Measurements from ENCODE around the gene CERS2. TPM values are rescaled to one million over a fixed set of nuclear protein-coding genes. Genes with fewer than 3 reads are reported as not detected.
A peak's percentile ranks its signal among the peaks of the same experiment; 100 is the strongest.

CERS2 gene
- total and polyA plus RNA-seq, 2 of the 13 experiments (the other 11 are each of a cell fraction or from before 2014, with no cell fraction given), result 269 to 298 TPM

- TF ChIP-seq STAT6 (CRISPR knock-in tag; IDR thresholded peaks at IDR 0.05; ENCODE audit: borderline replicate concordance), result no peak
- peak; percentile 8; the same call in 1 of the 2 replicates for TF ChIP-seq STAG1 (CRISPR knock-in tag; IDR thresholded peaks at IDR 0.05)
- TF ChIP-seq FLYWCH1 (CRISPR knock-in tag; IDR thresholded peaks at IDR 0.05), result no peak
- peak; percentile 32; the same call in 1 of the 2 replicates for TF ChIP-seq THRA (CRISPR knock-in tag; IDR thresholded peaks at IDR 0.05; ENCODE audit: borderline replicate concordance)
- TF ChIP-seq SMAD9 (CRISPR knock-in tag; IDR thresholded peaks at IDR 0.05), result no peak
- TF ChIP-seq TP53 (CRISPR knock-in tag; conservative IDR thresholded peaks at IDR 0.05), result no peak
- no peak for TF ChIP-seq ZNF879 (CRISPR knock-in tag; IDR thresholded peaks at IDR 0.05)
- peak; percentile 86 for TF ChIP-seq ARID4A (CRISPR knock-in tag; IDR thresholded peaks at IDR 0.05; ENCODE audit: borderline replicate concordance)
- no peak for TF ChIP-seq NFRKB (IDR thresholded peaks at IDR 0.05)
- no peak for TF ChIP-seq KIAA2018 (CRISPR knock-in tag; IDR thresholded peaks at IDR 0.05; ENCODE audit: borderline replicate concordance)
- no peak for TF ChIP-seq ZNF207 (IDR thresholded peaks at IDR 0.05; ENCODE audit: borderline replicate concordance)
Measured at GRCh38 chr1:150926097-150926741, 48.4 kb downstream of the CERS2 start, which contains the start of gene SETDB1 (continued).
